Stimulated activated CD8-positive, alpha-beta memory T cell treated with anti-CD3 and anti-CD28 coated beads, Interleukin-7, amount 100 ng/mL, for 4 hours (primary cell): Measurements from ENCODE around the gene FOXC2.

ENCODE experiments used
- DNase-seq, 2 donors: peaks; one replicate each; pipeline ENCODE4 v3.0.0-alpha.2; 2020; ENCODE audit warnings: low read depth in 2 of 2

FOXC2 gene

GRCh38 chr16:86556576-86556975, 10.1 kb upstream of the FOXC2 start:
- no peak for DNase-seq

- DNase-seq: no peak
These were observed 9.0 kb upstream of the FOXC2 start for GRCh38 chr16:86557587-86557986.

GRCh38 chr16:86558355-86559193, 8.1 kb upstream of the FOXC2 start:
- no peak for DNase-seq

GRCh38 chr16:86559802-86560305, 6.8 kb upstream of the FOXC2 start:
- DNase-seq: no peak

- DNase-seq: no peak
These were observed 4.3 kb upstream of the FOXC2 start for GRCh38 chr16:86562356-86562755.

GRCh38 chr16:86563469-86564345, 2.9 kb upstream of the FOXC2 start:
- DNase-seq: peak; percentile 66 to 80

- DNase-seq: no peak
These were observed 1.4 kb upstream of the FOXC2 start for GRCh38 chr16:86565181-86565631.

- no peak for DNase-seq
These were observed 751 bp upstream of the FOXC2 start for GRCh38 chr16:86565644-86566511.

- no peak for DNase-seq
These were observed 504 bp downstream of the FOXC2 start for GRCh38 chr16:86566966-86567700.

GRCh38 chr16:86567701-86568581, 1.3 kb downstream of the FOXC2 start:
- DNase-seq: no peak

GRCh38 chr16:86568677-86569623, 2.3 kb downstream of the FOXC2 start:
- no peak for DNase-seq

GRCh38 chr16:86569701-86570447, 3.2 kb downstream of the FOXC2 start:
- DNase-seq: no peak

GRCh38 chr16:86570558-86571529, 4.2 kb downstream of the FOXC2 start:
- DNase-seq: no peak

- no peak for DNase-seq
These were observed 4.9 kb downstream of the FOXC2 start for GRCh38 chr16:86571530-86571915.

GRCh38 chr16:86572041-86572521, 5.5 kb downstream of the FOXC2 start:
- DNase-seq: no peak

- DNase-seq: no peak
These were observed 6.0 kb downstream of the FOXC2 start for GRCh38 chr16:86572606-86573005.

- DNase-seq: no peak
These were observed 6.6 kb downstream of the FOXC2 start for GRCh38 chr16:86573215-86573614.
